IMR-90 (cell line): ENCODE data around the gene GTF3C1. TPM values are rescaled to one million over a fixed set of nuclear protein-coding genes. Genes with fewer than 3 reads are reported as not detected.

Experiments used
- ATAC-seq: fragments of 200-7000 bp; cut with Tn5 transposase; 2 replicates; pipeline ENCODE4 v1.9.1; 2020; ENCODE audit warnings: low read depth, mild to moderate bottlenecking, moderate library complexity
- BruUV-seq: library from RNA; stranded (reverse); fragments of 400-500 nt; replicated peaks from 2 replicates; lab custom pipeline; 2021; lab: Mats Ljungman, UMichigan
- CTCF ChIA-PET: fragments of 300-600 bp; formaldehyde crosslinking; extraction: SDS; loops from one replicate; lab custom pipeline; 2021; ENCODE audit warnings: antibody characterized with exemption; lab: Yijun Ruan, JAX
- POLR2A ChIA-PET: fragments of 300-600 bp; sonication (Branson Sonifier 250); formaldehyde crosslinking; loops from one replicate; lab custom pipeline; 2022; ENCODE audit warnings: antibody characterized with exemption; ENCODE audit not compliant: unreplicated experiment; lab: Charles Lee
- DNase-seq: peaks from one replicate; pipeline ENCODE4 v3.0.0; 2013
- H2AFZ ChIP-seq: replicated peaks from 2 replicates; pipeline ENCODE3; 2013; ENCODE audit warnings: low read length, mild to moderate bottlenecking; ENCODE audit not compliant: poor library complexity
- H2AK5ac ChIP-seq: 2 replicates; pipeline ENCODE4 v1.6.1; 2013; ENCODE audit warnings: low read depth, low read length, inconsistent platforms
- H2AK9ac ChIP-seq: replicated peaks from 2 replicates; pipeline ENCODE3; 2013; ENCODE audit warnings: mild to moderate bottlenecking, low read depth, low read length, moderate library complexity; ENCODE audit not compliant: poor library complexity
- H2BK120ac ChIP-seq: 2 replicates; pipeline ENCODE4 v1.6.1; 2013; ENCODE audit warnings: low read depth, low read length, inconsistent platforms
- H2BK15ac ChIP-seq: 3 replicates; pipeline ENCODE4 v1.6.1; 2013; ENCODE audit warnings: low read depth, low read length, inconsistent platforms
- H2BK20ac ChIP-seq: 2 replicates; pipeline ENCODE4 v1.6.1; 2013; ENCODE audit warnings: low read depth, mild to moderate bottlenecking, inconsistent platforms, low read length, moderate library complexity
- H2BK5ac ChIP-seq: 2 replicates; pipeline ENCODE4 v1.6.1; 2013; ENCODE audit warnings: mild to moderate bottlenecking, low read depth, low read length, inconsistent platforms; ENCODE audit not compliant: poor library complexity, severe bottlenecking
- H3K14ac ChIP-seq: replicated peaks from 2 replicates; pipeline ENCODE4 v1.6.1; 2013; ENCODE audit warnings: low read depth, low read length, inconsistent platforms
- H3K18ac ChIP-seq: 2 replicates; pipeline ENCODE4 v1.6.1; 2013; ENCODE audit warnings: low read depth, low read length, control low read depth
- H3K23ac ChIP-seq: 2 replicates; pipeline ENCODE4 v1.6.1; 2013; ENCODE audit warnings: low read depth, low read length, inconsistent platforms
- H3K27ac ChIP-seq: 2 replicates; pipeline ENCODE4 v1.5.1; 2013; ENCODE audit warnings: mild to moderate bottlenecking, control low read depth, low read length; ENCODE audit not compliant: insufficient read depth
- H3K27me3 ChIP-seq: 2 replicates; pipeline ENCODE4 v1.6.1; 2013; ENCODE audit warnings: low read length; ENCODE audit not compliant: control insufficient read depth, insufficient read depth
- H3K36me3 ChIP-seq: 2 replicates; pipeline ENCODE4 v1.6.1; 2013; ENCODE audit warnings: low read length, mixed read lengths; ENCODE audit not compliant: control insufficient read depth, insufficient read depth
- H3K4ac ChIP-seq: 2 replicates; pipeline ENCODE4 v1.6.1; 2013; ENCODE audit warnings: low read depth, low read length, inconsistent platforms
- H3K4me1 ChIP-seq: 2 replicates; pipeline ENCODE4 v1.6.1; 2013; ENCODE audit warnings: low read length, mixed read lengths; ENCODE audit not compliant: control insufficient read depth, insufficient read depth
- H3K4me2 ChIP-seq: 2 replicates; pipeline ENCODE4 v1.6.1; 2013; ENCODE audit warnings: low read depth, mild to moderate bottlenecking, control low read depth, low read length, moderate library complexity
- H3K4me3 ChIP-seq: 2 replicates; pipeline ENCODE4 v1.5.1; 2013; ENCODE audit warnings: low read depth, mild to moderate bottlenecking, control low read depth, low read length, moderate library complexity; ENCODE audit not compliant: insufficient read depth
- H3K56ac ChIP-seq: 2 replicates; pipeline ENCODE4 v1.6.1; 2013; ENCODE audit warnings: low read length, inconsistent platforms; ENCODE audit not compliant: insufficient read depth; ENCODE audit errors: extremely low read depth
- H3K79me1 ChIP-seq, 2 experiments: 2 replicates each; pipeline ENCODE4 v1.6.1; 2013; ENCODE audit warnings: low read length in 2 of 2, inconsistent platforms in 1 of 2, low read depth in 1 of 2
- H3K9ac ChIP-seq: 2 replicates; pipeline ENCODE4 v1.6.1; 2013; ENCODE audit warnings: low read depth, low read length, control low read depth
- H3K9me1 ChIP-seq: 2 replicates; pipeline ENCODE4 v1.6.1; 2013; ENCODE audit warnings: low read length, inconsistent platforms; ENCODE audit not compliant: insufficient read depth
- H3K9me3 ChIP-seq: 2 replicates; pipeline ENCODE4 v1.6.1; 2013; ENCODE audit warnings: low read length; ENCODE audit not compliant: control insufficient read depth, insufficient read depth
- H4K20me1 ChIP-seq: 2 replicates; pipeline ENCODE4 v1.6.1; 2013; ENCODE audit warnings: low read length, inconsistent platforms; ENCODE audit not compliant: insufficient read depth
- H4K5ac ChIP-seq: 2 replicates; pipeline ENCODE4 v1.6.1; 2013; ENCODE audit warnings: mild to moderate bottlenecking, low read depth, low read length, control low read depth
- H4K8ac ChIP-seq, 2 experiments: 2 replicates each; pipeline ENCODE4 v1.6.1; 2013; ENCODE audit warnings: low read depth in 2 of 2, low read length in 2 of 2, control low read depth in 1 of 2, inconsistent platforms in 1 of 2
- H4K91ac ChIP-seq: 2 replicates; pipeline ENCODE4 v1.6.1; 2013; ENCODE audit warnings: low read depth, low read length, inconsistent platforms; ENCODE audit not compliant: insufficient read depth
- BHLHE40 ChIP-seq: fragments of 150-350 bp; IDR thresholded peaks from 2 replicates; pipeline ENCODE4 v1.6.1; 2016; ENCODE audit warnings: mild to moderate bottlenecking, low read depth, low read length
- CEBPB ChIP-seq: IDR thresholded peaks from 2 replicates; pipeline ENCODE4 v1.6.1; 2012; ENCODE audit warnings: low read depth, low read length, improper control_type of control experiment
- CHD1 ChIP-seq: IDR thresholded peaks from 2 replicates; pipeline ENCODE4 v1.6.1; 2012; ENCODE audit warnings: low read depth, low read length, improper control_type of control experiment
- CTCF ChIP-seq: conservative IDR thresholded peaks from 2 replicates; pipeline ENCODE4 v1.5.1; 2012; ENCODE audit warnings: mild to moderate bottlenecking, low read depth, low read length, improper control_type of control experiment
- FOS ChIP-seq: fragments of 150-350 bp; IDR thresholded peaks from 2 replicates; pipeline ENCODE4 v1.6.1; 2016; ENCODE audit warnings: low read depth, low read length
- MAFK ChIP-seq: IDR thresholded peaks from 2 replicates; pipeline ENCODE4 v1.6.1; 2012; ENCODE audit warnings: low read depth, low read length, improper control_type of control experiment
- MAZ ChIP-seq: IDR thresholded peaks from 2 replicates; pipeline ENCODE4 v1.6.1; 2012; ENCODE audit warnings: low read depth, mild to moderate bottlenecking, low read length, improper control_type of control experiment, moderate library complexity, borderline replicate concordance
- MXI1 ChIP-seq: IDR thresholded peaks from 2 replicates; pipeline ENCODE4 v1.6.1; 2012; ENCODE audit warnings: low read depth, mild to moderate bottlenecking, low read length, moderate library complexity, borderline replicate concordance
- NFE2L2 ChIP-seq: fragments of 150-350 bp; IDR thresholded peaks from 2 replicates; pipeline ENCODE4 v1.6.1; 2016; ENCODE audit warnings: low read depth, mild to moderate bottlenecking, low read length
- POLR2A ChIP-seq: IDR thresholded peaks from 2 replicates; pipeline ENCODE4 v1.6.1; 2012; ENCODE audit warnings: mild to moderate bottlenecking, low read depth, low read length
- RAD21 ChIP-seq: IDR thresholded peaks from 2 replicates; pipeline ENCODE4 v1.6.1; 2012; ENCODE audit warnings: low read length, improper control_type of control experiment
- RCOR1 ChIP-seq: IDR thresholded peaks from 2 replicates; pipeline ENCODE4 v1.6.1; 2012; ENCODE audit warnings: mild to moderate bottlenecking, low read length, improper control_type of control experiment; ENCODE audit not compliant: insufficient replicate concordance
- RFX5 ChIP-seq: IDR thresholded peaks from 2 replicates; pipeline ENCODE4 v1.8.0; 2012; ENCODE audit warnings: low read depth, mild to moderate bottlenecking, low read length, moderate library complexity
- SMC3 ChIP-seq: fragments of 150-350 bp; IDR thresholded peaks from 2 replicates; pipeline ENCODE4 v1.6.1; 2016; ENCODE audit warnings: low read depth, mild to moderate bottlenecking, antibody characterized with exemption, low read length, moderate library complexity
- USF2 ChIP-seq: fragments of 150-350 bp; IDR thresholded peaks from 2 replicates; pipeline ENCODE4 v1.6.1; 2017; ENCODE audit warnings: mild to moderate bottlenecking, antibody characterized with exemption, low read length, low read depth
- WGBS, 2 experiments: methylation state at CpG; one replicate each; pipeline versions ENCODE4 v1.1.5 to v1.1.7; 2013; ENCODE audit warnings: missing lambda C conversion rate in 2 of 2; ENCODE audit not compliant: insufficient read length in 1 of 2; ENCODE audit errors: extremely low coverage in 2 of 2; 5-methylcytosine and 5-hydroxymethylcytosine counted together
- dilution Hi-C: fragments of 300-500 bp; cut with HindIII; formaldehyde crosslinking; loops from one replicate; pipeline ENCODE4 v1.14.3; 2018; ENCODE audit warnings: low sequenced_read_pairs; ENCODE audit not compliant: unreplicated experiment
- in situ Hi-C: fragments of 300-500 bp; cut with MboI; formaldehyde crosslinking; loops from 3 replicates; pipeline ENCODE4 v1.14.3; 2019; ENCODE audit warnings: low sequenced_read_pairs, inconsistent platforms, mixed read lengths
- intact Hi-C: fragments of 100-400 bp; cut with micrococcal nuclease; formaldehyde crosslinking; loops from 2 replicates; pipeline ENCODE4 v1.10.0; 2022
- polyA plus RNA-seq, 3 experiments: library from polyadenylated mRNA; depleted of rRNA; stranded (reverse); fragments of >200 nt; gene quantifications; 2 replicates each; pipeline ENCODE4 v1.2.3, GENCODE V29; 2012; ENCODE audit warnings: low replicate concordance in 1 of 3
- total RNA-seq: library from RNA; depleted of rRNA; stranded (reverse); fragments of >200 nt; gene quantifications from 2 replicates; pipeline ENCODE4 v1.2.3, GENCODE V29; 2012
- TF ChIP-seq, protein P1 (sequence below): fragments of 150-350 bp; IDR thresholded peaks from 2 replicates; pipeline ENCODE4 v1.6.1; 2016; ENCODE audit warnings: low read depth, mild to moderate bottlenecking, low read length, moderate library complexity, borderline replicate concordance

Gene GTF3C1
- total and polyA plus RNA-seq, 2 of the 4 experiments (the other 2 are of a cell fraction), result 50.8 to 68.1 TPM

DNA sequence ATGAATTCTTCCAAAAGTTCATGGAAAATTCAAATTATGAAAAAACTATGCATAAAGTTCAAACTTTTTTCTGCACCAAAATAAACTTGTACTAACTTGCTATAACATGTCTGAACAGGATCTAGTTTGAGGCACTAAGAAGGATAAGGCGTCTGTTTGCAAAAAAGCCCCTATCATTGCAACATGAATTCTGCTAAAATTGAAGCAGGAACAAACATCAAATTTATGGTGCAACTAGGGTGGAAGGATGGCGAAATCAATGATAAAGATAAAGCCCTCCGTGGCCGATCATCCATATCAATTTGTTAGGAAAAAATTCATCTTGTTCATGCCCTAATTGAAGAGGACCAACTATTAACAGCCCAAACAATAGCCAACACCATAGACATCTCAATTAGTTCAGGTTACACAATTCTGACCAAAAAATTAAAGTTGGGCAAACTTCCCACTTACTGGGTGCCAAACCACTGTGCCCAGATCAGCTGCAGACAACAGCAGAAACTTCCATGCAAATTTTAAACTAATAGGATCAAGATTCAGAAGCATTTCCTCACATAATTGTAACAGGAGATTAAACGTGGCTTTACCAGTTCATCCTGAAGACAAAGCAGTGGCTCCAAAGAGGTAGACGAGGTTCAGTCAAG, 134.8 kb downstream of the GTF3C1 start:
- dilution Hi-C loops, result no loop called here
- WGBS, 2 experiments, result no CpG with 5 or more reads among the region's 6 CpGs
- H3K4me2 ChIP-seq, result no peak overlapping the region
- no peak overlapping the region for H3K27ac ChIP-seq
- H3K23ac ChIP-seq, result no peak overlapping the region
- H3K9ac ChIP-seq, result no peak overlapping the region
- no peaks in the 10 kb centered on the region for H3K9me3 ChIP-seq
- ATAC-seq (no peak), DNase-seq (no peak)
- no peak overlapping the region for H2BK120ac ChIP-seq
- H2BK5ac ChIP-seq, result no peak overlapping the region
- in situ Hi-C loops, result no loop called here
- no peak overlapping the region for H3K4ac ChIP-seq
- H3K27me3 ChIP-seq, result no peaks in the 10 kb centered on the region
- no peak overlapping the region for H2AFZ ChIP-seq
- intact Hi-C loops, result no loop called here
- H2AK5ac ChIP-seq, result no peak overlapping the region
- no peaks in the 10 kb centered on the region for H3K4me1 ChIP-seq
- no peaks in the 10 kb centered on the region for H3K9me1 ChIP-seq
- H3K79me1 ChIP-seq, result no peaks in the 10 kb centered on the region
- no peak overlapping the region for H3K56ac ChIP-seq
- ChIA-PET POLR2A (no interaction called here), CTCF (no interaction called here)
- no peak overlapping the region for H2BK20ac ChIP-seq
- no TSS peak for BruUV-seq
- H2AK9ac ChIP-seq, result no peak overlapping the region
- no peaks in the 10 kb centered on the region; the same call in 1 of the 2 replicates for H3K36me3 ChIP-seq
- no peak overlapping the region for H3K14ac ChIP-seq
- H3K18ac ChIP-seq, result no peak overlapping the region
- H4K91ac ChIP-seq, result no peak overlapping the region
- no peak overlapping the region for H3K4me3 ChIP-seq
- H2BK15ac ChIP-seq, result no peak overlapping the region
- no peak overlapping the region for H4K8ac ChIP-seq
- TF ChIP-seq BHLHE40 (no peak), RFX5 (no peak), USF2 (no peak), POLR2A (no peak), RCOR1 (no peak), SMC3 (no peak), MXI1 (no peak), FOS (no peak), CHD1 (no peak), MAFK (no peak), CTCF (no peak), RAD21 (no peak), NFE2L2 (no peak), MAZ (no peak), CEBPB (no peak)
- TF ChIP-seq, protein P1, sequence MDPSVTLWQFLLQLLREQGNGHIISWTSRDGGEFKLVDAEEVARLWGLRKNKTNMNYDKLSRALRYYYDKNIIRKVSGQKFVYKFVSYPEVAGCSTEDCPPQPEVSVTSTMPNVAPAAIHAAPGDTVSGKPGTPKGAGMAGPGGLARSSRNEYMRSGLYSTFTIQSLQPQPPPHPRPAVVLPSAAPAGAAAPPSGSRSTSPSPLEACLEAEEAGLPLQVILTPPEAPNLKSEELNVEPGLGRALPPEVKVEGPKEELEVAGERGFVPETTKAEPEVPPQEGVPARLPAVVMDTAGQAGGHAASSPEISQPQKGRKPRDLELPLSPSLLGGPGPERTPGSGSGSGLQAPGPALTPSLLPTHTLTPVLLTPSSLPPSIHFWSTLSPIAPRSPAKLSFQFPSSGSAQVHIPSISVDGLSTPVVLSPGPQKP, result no peak
- no peak overlapping the region for H4K5ac ChIP-seq
- H4K20me1 ChIP-seq, result no peaks in the 10 kb centered on the region
